GM13976 (cell line): ENCODE data around the gene TUBA3E.
"Not testable (repeated sequence)": the region's sequence is repeated elsewhere in the genome, so short reads cannot be mapped to it uniquely, and the experiment has no call there.

Experiments used
- DNase-seq: peaks from one replicate; pipeline ENCODE4 v3.0.0; 2012; ENCODE audit warnings: low spot score
- in situ Hi-C: fragments of 300-500 bp; cut with MboI; formaldehyde crosslinking; loops from one replicate; pipeline ENCODE4 v1.12.0; 2022; ENCODE audit warnings: low sequenced_read_pairs, mixed read lengths, inconsistent platforms; ENCODE audit not compliant: unreplicated experiment
- TF ChIP-seq, protein P1 (sequence below): IDR thresholded peaks from 2 replicates; pipeline ENCODE4 v1.5.1; 2012; ENCODE audit warnings: borderline replicate concordance, mild to moderate bottlenecking; ENCODE audit not compliant: insufficient read depth; ENCODE audit errors: extremely low read depth, missing control alignments, control extremely low read depth

Gene TUBA3E

GRCh38 chr2:130181880-130182682 lies 16.2 kb downstream of the TUBA3E start, which contains the start of gene MZT2B:
Gene MZT2B, plus strand, starts transcription at chr2:130182262. Its CDS starts 21 bp downstream, at chr2:130182283.
- peak; percentile 93 for DNase-seq

GRCh38 chr2:130181325-130181879 lies 16.8 kb downstream of the TUBA3E start, which contains the start of gene SMPD4:
Gene SMPD4, minus strand, starts transcription at chr2:130181602. Its CDS starts 5,010 bp downstream, at chr2:130176592.
- TF ChIP-seq, protein P1, sequence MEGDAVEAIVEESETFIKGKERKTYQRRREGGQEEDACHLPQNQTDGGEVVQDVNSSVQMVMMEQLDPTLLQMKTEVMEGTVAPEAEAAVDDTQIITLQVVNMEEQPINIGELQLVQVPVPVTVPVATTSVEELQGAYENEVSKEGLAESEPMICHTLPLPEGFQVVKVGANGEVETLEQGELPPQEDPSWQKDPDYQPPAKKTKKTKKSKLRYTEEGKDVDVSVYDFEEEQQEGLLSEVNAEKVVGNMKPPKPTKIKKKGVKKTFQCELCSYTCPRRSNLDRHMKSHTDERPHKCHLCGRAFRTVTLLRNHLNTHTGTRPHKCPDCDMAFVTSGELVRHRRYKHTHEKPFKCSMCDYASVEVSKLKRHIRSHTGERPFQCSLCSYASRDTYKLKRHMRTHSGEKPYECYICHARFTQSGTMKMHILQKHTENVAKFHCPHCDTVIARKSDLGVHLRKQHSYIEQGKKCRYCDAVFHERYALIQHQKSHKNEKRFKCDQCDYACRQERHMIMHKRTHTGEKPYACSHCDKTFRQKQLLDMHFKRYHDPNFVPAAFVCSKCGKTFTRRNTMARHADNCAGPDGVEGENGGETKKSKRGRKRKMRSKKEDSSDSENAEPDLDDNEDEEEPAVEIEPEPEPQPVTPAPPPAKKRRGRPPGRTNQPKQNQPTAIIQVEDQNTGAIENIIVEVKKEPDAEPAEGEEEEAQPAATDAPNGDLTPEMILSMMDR, result no peak
- in situ Hi-C loops, result loop anchor here (25.0 kb wide), 1 partner anchor 156 kb away; the partner anchor contains the start of gene IMP4
- DNase-seq, result peak; percentile 93

More at GRCh38 chr2:130181880-130182682, 16.2 kb downstream of the TUBA3E start, which contains the start of gene MZT2B:
- TF ChIP-seq, protein P1, result peak; percentile 93
- in situ Hi-C loops, result loop anchor here (25.0 kb wide), 1 partner anchor 155 kb away; the partner anchor contains the start of gene IMP4

- in situ Hi-C loops, result loop anchor here (25.0 kb wide), 1 partner anchor 157 kb away; the partner anchor contains the start of gene IMP4
- not testable (repeated sequence) for DNase-seq
These were observed 17.6 kb downstream of the TUBA3E start for GRCh38 chr2:130180404-130181324.

- in situ Hi-C loops, result loop anchor here (25.0 kb wide), 1 partner anchor 162 kb away; the partner anchor contains the start of gene IMP4
- not testable (repeated sequence) for DNase-seq
These were observed 23.4 kb downstream of the TUBA3E start for GRCh38 chr2:130174866-130175265.

DNA sequence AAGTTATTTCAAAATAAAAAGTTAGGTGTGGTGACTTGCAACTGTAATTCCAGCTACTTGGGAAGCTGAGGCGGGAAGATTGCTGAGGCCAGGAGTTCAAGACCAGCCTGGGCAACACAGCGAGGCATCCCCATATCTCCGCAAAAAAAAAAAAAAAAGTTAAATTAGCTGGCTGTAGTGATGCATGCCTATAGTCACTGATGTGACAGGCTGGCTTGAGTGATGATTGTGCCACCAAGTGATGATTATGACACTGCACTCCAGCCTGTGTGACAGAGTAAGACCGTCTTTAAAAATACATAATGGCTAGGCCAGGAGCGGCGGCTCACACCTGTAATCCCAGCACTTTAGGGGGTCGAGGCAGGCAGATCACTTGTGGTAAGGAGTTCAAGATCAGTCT lies 28.3 kb downstream of the TUBA3E start:
- no peak for DNase-seq
- TF ChIP-seq, protein P1, result no peak
- in situ Hi-C loops, result no loop called here

- in situ Hi-C loops, DNase-seq: not testable (repeated sequence)
These were observed 29.1 kb downstream of the TUBA3E start for GRCh38 chr2:130169163-130169562.

GRCh38 chr2:130166611-130167010 lies 31.6 kb downstream of the TUBA3E start:
- DNase-seq, in situ Hi-C loops: not testable (repeated sequence)

DNA sequence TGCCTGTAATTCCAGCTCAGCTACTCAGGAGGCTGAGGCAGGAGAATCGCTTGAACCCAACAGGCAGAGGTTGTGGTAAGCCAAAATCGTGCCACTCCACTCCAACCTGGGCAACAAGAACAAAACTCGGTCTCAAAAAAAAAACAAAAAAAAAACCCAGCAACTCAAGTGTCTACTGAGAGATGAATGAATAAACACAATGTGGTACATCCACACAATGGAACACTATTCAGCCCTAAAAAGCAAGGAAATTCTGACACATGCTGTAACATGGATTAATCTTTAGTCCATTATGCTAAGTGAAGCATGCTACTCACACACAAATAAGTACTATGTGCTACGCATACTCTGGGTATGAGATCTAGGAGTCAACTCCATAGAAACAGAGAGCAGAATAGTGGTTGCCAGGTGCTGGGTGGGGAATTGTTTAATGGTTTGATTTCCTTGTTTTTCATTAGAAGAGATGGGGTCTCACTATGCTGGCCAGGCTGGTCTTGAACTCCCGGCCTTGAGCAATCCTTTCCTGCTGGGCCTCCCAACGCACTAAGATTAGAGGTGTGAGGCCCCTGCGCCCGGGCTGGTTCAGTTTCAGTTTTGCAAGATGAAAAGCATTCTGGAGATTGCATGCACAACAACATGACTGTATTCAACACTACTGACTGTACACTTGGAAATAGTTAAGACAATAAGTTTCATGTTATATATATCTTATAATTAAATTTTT lies 32.8 kb downstream of the TUBA3E start:
- in situ Hi-C loops, result no loop called here
- TF ChIP-seq, protein P1, result no peak
- DNase-seq, result no peak
